HCT116 (cell line): ENCODE measurements around the gene NXPH2. TPM values are rescaled to one million over a fixed set of nuclear protein-coding genes. Genes with fewer than 3 reads are reported as not detected.

Source experiments
- ATAC-seq: fragments of 200-7000 bp; cut with Tn5 transposase; 2 replicates; pipeline ENCODE4 v1.9.1; 2020; ENCODE audit warnings: mild to moderate bottlenecking, moderate library complexity
- BruUV-seq: library from RNA; stranded (reverse); fragments of 400-500 nt; replicated peaks from 2 replicates; lab custom pipeline; 2021; lab: Mats Ljungman, UMichigan
- CTCF ChIA-PET: fragments of 300-600 bp; sonication (Branson Sonifier 250); formaldehyde crosslinking; loops from one replicate; lab custom pipeline; 2021; ENCODE audit warnings: antibody characterized with exemption; lab: Charles Lee
- POLR2A ChIA-PET: fragments of 300-600, 350-600 bp; sonication (Branson Sonifier 250); formaldehyde crosslinking; loops from one replicate; lab custom pipeline; 2021; ENCODE audit warnings: antibody characterized with exemption; lab: Charles Lee
- RAD21 ChIA-PET, 2 experiments: fragments of 300-600 bp; sonication (Branson Sonifier 250); formaldehyde crosslinking; loops; one replicate each; lab custom pipeline; 2023; ENCODE audit warnings: low total read pairs in 2 of 2; ENCODE audit not compliant: uncharacterized antibody in 2 of 2, unreplicated experiment in 2 of 2, low non-redundant PET in 1 of 2; lab: Charles Lee
- DNase-seq: peaks from one replicate; pipeline ENCODE4 v3.0.0-alpha.2; 2010; ENCODE audit warnings: low read depth, low spot score
- H2AFZ ChIP-seq: fragments of 200-600 bp; shearing (Covaris generic), sonication (generic); 2 replicates; pipeline ENCODE4 v1.6.1; 2017; ENCODE audit warnings: low read depth, mixed run types, mixed read lengths, antibody characterized with exemption, low read length; ENCODE audit not compliant: poor library complexity, severe bottlenecking
- H3K27ac ChIP-seq: 2 replicates; pipeline ENCODE4 v1.5.1; 2012; ENCODE audit warnings: low read depth, low read length
- H3K27me3 ChIP-seq: fragments of 200-600 bp; sonication (generic); 2 replicates; pipeline ENCODE4 v1.6.1; 2016; ENCODE audit warnings: mixed run types, low read length, mixed read lengths; ENCODE audit not compliant: insufficient read depth
- H3K36me3 ChIP-seq, 2 experiments: fragments of 200-500 bp in 1 of 2; fragments of 200-600 bp in 1 of 2; sonication (Bioruptor generic) in 1 of 2; sonication (generic) in 1 of 2; 2 replicates each; pipeline versions ENCODE4 v1.5.1 to v1.6.1; 2014 to 2016; ENCODE audit warnings: low read length in 2 of 2, inconsistent platforms in 1 of 2, mixed read lengths in 1 of 2, mixed run types in 1 of 2; ENCODE audit not compliant: insufficient read depth in 2 of 2, control insufficient read depth in 1 of 2
- H3K4me1 ChIP-seq, 2 experiments: fragments of 200-600 bp in 1 of 2; sonication (generic) in 1 of 2; 2 replicates each; pipeline versions ENCODE4 v1.5.1 to v1.6.1; 2012 to 2017; ENCODE audit warnings: low read length in 2 of 2, inconsistent platforms in 1 of 2, mild to moderate bottlenecking in 1 of 2, mixed read lengths in 1 of 2, mixed run types in 1 of 2, moderate library complexity in 1 of 2; ENCODE audit not compliant: insufficient read depth in 2 of 2, control insufficient read depth in 1 of 2
- H3K4me2 ChIP-seq: fragments of 200-600 bp; sonication (generic); 2 replicates; pipeline ENCODE4 v1.6.1; 2017; ENCODE audit warnings: mixed run types, low read length, mixed read lengths
- H3K4me3 ChIP-seq, 2 experiments: fragments of 200-600 bp in 1 of 2; sonication (generic) in 1 of 2; replicated peaks in 1 of 2; 2 replicates each; pipeline ENCODE4 v1.5.1; 2011 to 2016; ENCODE audit warnings: low read length in 2 of 2, control low read depth in 1 of 2, low read depth in 1 of 2, mild to moderate bottlenecking in 1 of 2, mixed read lengths in 1 of 2, mixed run types in 1 of 2
- H3K79me2 ChIP-seq: fragments of 200-600 bp; sonication (generic); 2 replicates; pipeline ENCODE4 v1.6.1; 2017; ENCODE audit warnings: mild to moderate bottlenecking, mixed run types, low read length, moderate library complexity, mixed read lengths; ENCODE audit not compliant: insufficient read depth
- H3K9ac ChIP-seq: fragments of 200-600 bp; sonication (generic); 2 replicates; pipeline ENCODE4 v1.6.1; 2016; ENCODE audit warnings: low read length, mixed read lengths
- H3K9me2 ChIP-seq: fragments of 200-600 bp; sonication (generic), shearing (Covaris generic); 2 replicates; pipeline ENCODE4 v1.6.1; 2017; ENCODE audit warnings: mixed run types, mild to moderate bottlenecking, moderate library complexity; ENCODE audit not compliant: insufficient read depth
- H3K9me3 ChIP-seq, 2 experiments: fragments of 200-500 bp in 1 of 2; fragments of 200-600 bp in 1 of 2; sonication (Bioruptor generic) in 1 of 2; sonication (generic) in 1 of 2; 2 replicates each; pipeline ENCODE4 v1.6.1; 2014 to 2017; ENCODE audit warnings: low read length in 2 of 2, mixed read lengths in 2 of 2, inconsistent platforms in 1 of 2, low read depth in 1 of 2, mild to moderate bottlenecking in 1 of 2, mixed run types in 1 of 2, moderate library complexity in 1 of 2; ENCODE audit not compliant: control insufficient read depth in 1 of 2, insufficient read depth in 1 of 2
- H4K20me1 ChIP-seq: fragments of 200-600 bp; sonication (generic), shearing (Covaris generic); 2 replicates; pipeline ENCODE4 v1.6.1; 2017; ENCODE audit warnings: mixed run types, mild to moderate bottlenecking, moderate library complexity; ENCODE audit not compliant: insufficient read depth
- CBX3 ChIP-seq: IDR thresholded peaks from 2 replicates; pipeline ENCODE4 v1.6.1; 2012; ENCODE audit warnings: low read depth
- CEBPB ChIP-seq: IDR thresholded peaks from 2 replicates; pipeline ENCODE4 v1.6.1; 2012; ENCODE audit warnings: low read depth
- EGR1 ChIP-seq: IDR thresholded peaks from 2 replicates; pipeline ENCODE4 v1.6.1; 2012; ENCODE audit warnings: low read depth
- EZH2phosphoT487 ChIP-seq: fragments of 200-600 bp; IDR thresholded peaks from 2 replicates; pipeline ENCODE4 v1.6.1; 2018; ENCODE audit warnings: antibody characterized with exemption, borderline replicate concordance
- FOSL1 ChIP-seq: IDR thresholded peaks from 2 replicates; pipeline ENCODE4 v1.6.1; 2012; ENCODE audit warnings: low read depth
- JUND ChIP-seq: IDR thresholded peaks from 2 replicates; pipeline ENCODE4 v1.6.1; 2012
- MAX ChIP-seq: IDR thresholded peaks from 2 replicates; pipeline ENCODE4 v1.6.1; 2012
- POLR2AphosphoS5 ChIP-seq: IDR thresholded peaks from 2 replicates; pipeline ENCODE4 v1.6.1; 2011; ENCODE audit warnings: mild to moderate bottlenecking, low read depth, low read length, moderate library complexity
- RAD21 ChIP-seq: IDR thresholded peaks from 2 replicates; pipeline ENCODE4 v1.6.1; 2012; ENCODE audit warnings: low read depth, mild to moderate bottlenecking
- SP1 ChIP-seq: IDR thresholded peaks from 2 replicates; pipeline ENCODE4 v1.6.1; 2012; ENCODE audit warnings: low read depth
- SRF ChIP-seq: IDR thresholded peaks from 2 replicates; pipeline ENCODE4 v1.6.1; 2012; ENCODE audit warnings: low read depth
- TCF7L2 ChIP-seq: IDR thresholded peaks from 2 replicates; pipeline ENCODE4 v1.7.0; 2011; ENCODE audit warnings: borderline replicate concordance, inconsistent platforms; ENCODE audit not compliant: insufficient read depth, insufficient read length; ENCODE audit errors: extremely low read depth
- ZBTB33 ChIP-seq: IDR thresholded peaks from 2 replicates; pipeline ENCODE4 v1.6.1; 2011; ENCODE audit warnings: mild to moderate bottlenecking, low read length, moderate library complexity; ENCODE audit not compliant: insufficient replicate concordance; ENCODE audit errors: extremely low read depth
- ZNF274 ChIP-seq: fragments of 200-500 bp; sonication (Bioruptor generic); IDR thresholded peaks from 2 replicates; pipeline ENCODE4 v1.6.1; 2014; ENCODE audit warnings: mild to moderate bottlenecking, low read depth, low read length, inconsistent platforms
- intact Hi-C: fragments of 100-400 bp; cut with micrococcal nuclease; formaldehyde crosslinking; loops from 2 replicates; pipeline ENCODE4 v1.10.0; 2022
- total RNA-seq: library from RNA; stranded (reverse); gene quantifications from one replicate; pipeline ENCODE4 v1.2.1, GENCODE V29; 2021; ENCODE audit not compliant: unreplicated experiment

Gene NXPH2
- total RNA-seq, 1 experiment from 2014 or later, result not detected

- Histone ChIP-seq H2AFZ (no peak overlapping the region), H3K9me3 (no peaks in the 10 kb centered on the region), H3K9me2 (no peaks in the 10 kb centered on the region), H3K4me2 (no peak overlapping the region), H4K20me1 (no peaks in the 10 kb centered on the region), H3K9ac (no peak overlapping the region), H3K4me3 (no peak overlapping the region), H3K36me3 (no peaks in the 10 kb centered on the region), H3K79me2 (no peaks in the 10 kb centered on the region), H3K27me3 (no peaks in the 10 kb centered on the region), H3K27ac (no peak overlapping the region), H3K4me1 (no peaks in the 10 kb centered on the region)
- ChIA-PET POLR2A (no interaction called here), RAD21 (no interaction called here), CTCF (interaction anchor here (1.0 kb wide), 1 partner anchor 105 kb away, joined by 4 read pairs; no protein-coding TSS in a partner anchor)
- DNase-seq (no peak), ATAC-seq (no peak)
- intact Hi-C loops, result no loop called here
- BruUV-seq, result no TSS peak
- no peak for TF ChIP-seq ZNF274
- no peak for TF ChIP-seq JUND
- TF ChIP-seq POLR2AphosphoS5, result no peak
- TF ChIP-seq EGR1, result no peak
- TF ChIP-seq CEBPB, result no peak
- no peak for TF ChIP-seq RAD21
- TF ChIP-seq SRF, result no peak
- TF ChIP-seq CBX3, result no peak
- TF ChIP-seq TCF7L2, result no peak
- TF ChIP-seq FOSL1, result no peak
- TF ChIP-seq SP1, result no peak
- no peak for TF ChIP-seq EZH2phosphoT487
- TF ChIP-seq ZBTB33, result no peak
- TF ChIP-seq MAX, result no peak
Measured at GRCh38 chr2:138682163-138682562, 98.0 kb downstream of the NXPH2 start.
